Gastroesophageal sphincter (tissue), 4 donors: ENCODE data around the gene SLC41A2. TPM values are rescaled to one million over a fixed set of nuclear protein-coding genes. Genes with fewer than 3 reads are reported as not detected.

Experiments
- ATAC-seq: fragments of 150-250 bp; one replicate; pipeline ENCODE4 v1.9.1; 2016; ENCODE audit warnings: mild to moderate bottlenecking, moderate library complexity
- H3K27ac ChIP-seq, 4 donors: fragments of 200-600 bp; sonication (generic) in 3 of 4; 1 replicate in 3 of 4; 2 replicates in 1 of 4; pipeline ENCODE4 v1.5.1; 2016 to 2019
- H3K27me3 ChIP-seq: fragments of 200-600 bp; sonication (generic); one replicate; pipeline ENCODE4 v1.5.1; 2019
- H3K36me3 ChIP-seq, 2 donors: fragments of 200-600 bp; sonication (generic); one replicate each; pipeline ENCODE4 v1.5.1; 2019; ENCODE audit warnings: control low read depth in 1 of 2
- H3K4me1 ChIP-seq, 3 donors: fragments of 200-600 bp; sonication (generic); 1 replicate in 2 of 3; 2 replicates in 1 of 3; pipeline ENCODE4 v1.5.1; 2016 to 2019; ENCODE audit warnings: control low read depth in 2 of 3
- H3K4me3 ChIP-seq, 2 donors: fragments of 200-600 bp; sonication (generic); one replicate each; pipeline ENCODE4 v1.5.1; 2019; ENCODE audit warnings: mild to moderate bottlenecking in 1 of 2, moderate library complexity in 1 of 2
- H3K9me3 ChIP-seq, 3 donors: fragments of 200-600 bp; sonication (generic); one replicate each; pipeline ENCODE4 v1.5.1; 2017 to 2019; ENCODE audit warnings: control low read depth in 2 of 3
- CTCF ChIP-seq, 4 experiments: fragments of 200-600 bp in 2 of 4; fragments of 450-650 bp in 2 of 4; sonication (generic) in 1 of 4; IDR thresholded peaks; one replicate each; pipeline ENCODE4 v1.5.1; 2017 to 2019; ENCODE audit warnings: antibody characterized with exemption in 4 of 4, mild to moderate bottlenecking in 2 of 4, moderate library complexity in 2 of 4
- EP300 ChIP-seq: sonication (generic); formaldehyde crosslinking; IDR thresholded peaks from one replicate; pipeline ENCODE4 v1.6.1; 2017; ENCODE audit warnings: antibody characterized with exemption, mild to moderate bottlenecking
- POLR2A ChIP-seq, 2 donors: fragments of 450-650 bp; IDR thresholded peaks; one replicate each; pipeline ENCODE4 v1.6.1; 2017; ENCODE audit warnings: antibody characterized with exemption in 2 of 2, mild to moderate bottlenecking in 2 of 2, moderate library complexity in 1 of 2
- POLR2AphosphoS5 ChIP-seq: sonication (generic); formaldehyde crosslinking; IDR thresholded peaks from one replicate; pipeline ENCODE4 v1.6.1; 2017; ENCODE audit warnings: antibody characterized with exemption
- whole genome bisulfite sequencing, 2 donors: methylation state at CpG; one replicate each; pipeline ENCODE4 v1.1.5; 2018; ENCODE audit warnings: low coverage in 1 of 2; 5-methylcytosine and 5-hydroxymethylcytosine counted together
- total RNA-seq, 4 donors: library from RNA; depleted of rRNA; stranded (reverse); fragments of >200 nt; gene quantifications; one replicate each; pipeline ENCODE4 v1.1.0, GENCODE V29; 2016

SLC41A2 gene
- total RNA-seq, 4 donors from 2014 or later, result 24.1 to 95.4 (median 49.4) TPM

DNA sequence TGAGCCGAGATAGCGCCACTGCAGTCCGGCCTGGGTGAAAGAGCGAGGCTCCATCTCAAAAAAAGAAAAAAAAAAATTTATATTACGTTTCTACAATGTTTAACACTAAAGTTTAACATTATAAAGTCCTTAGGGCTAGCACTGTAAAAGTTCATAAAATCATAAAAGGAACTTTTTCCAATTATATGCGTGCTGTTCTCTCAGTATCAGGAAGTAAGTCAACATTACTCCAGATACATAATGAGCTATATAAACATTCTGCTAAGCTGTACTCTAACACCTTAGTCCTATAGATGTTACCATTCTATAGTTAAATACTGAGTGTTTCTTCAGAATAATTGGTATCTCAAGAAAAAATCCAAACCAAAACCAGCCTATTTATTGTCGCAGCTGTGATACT, 32.6 kb downstream of the SLC41A2 start:
- H3K9me3 ChIP-seq, result peaks cover 0 to 13% (median 0%) of the 10 kb centered on the region in 3 donors
- no peak overlapping the region for H3K4me3 ChIP-seq
- no peaks in the 10 kb centered on the region for H3K27me3 ChIP-seq
- no peaks in the 10 kb centered on the region for H3K36me3 ChIP-seq
- H3K27ac ChIP-seq, result no peak overlapping the region
- H3K4me1 ChIP-seq, result no peaks in the 10 kb centered on the region
- ATAC-seq, result no peak
- TF ChIP-seq CTCF (IDR thresholded peaks at IDR 0.05), result no peak
- no peak for TF ChIP-seq EP300
- TF ChIP-seq POLR2A (IDR thresholded peaks at IDR 0.05), result no peak
- TF ChIP-seq POLR2AphosphoS5, result no peak
- WGBS, 2 donors, result 94 to 95% methylated on average over 7 of the region's 7 CpGs

DNA sequence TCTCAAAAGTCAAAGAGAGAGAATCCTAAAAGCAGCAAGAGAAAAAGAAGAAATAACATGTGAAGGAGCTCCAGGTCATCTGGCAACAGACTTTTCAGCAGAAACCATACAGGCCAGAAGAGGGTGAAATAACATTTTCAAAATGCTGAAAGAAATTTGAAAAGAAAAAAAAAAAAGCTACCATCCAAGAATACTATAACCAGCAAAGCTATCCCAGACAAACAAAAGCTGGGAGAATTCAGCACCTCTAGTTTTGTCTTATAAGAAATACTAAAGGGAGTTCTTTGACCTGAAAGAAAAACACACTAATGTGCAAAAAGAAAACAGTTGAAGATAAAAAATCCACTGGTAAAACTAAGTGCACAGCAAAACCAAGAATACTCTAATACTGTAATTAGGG, 36.8 kb downstream of the SLC41A2 start:
- H3K4me1 ChIP-seq, result no peaks in the 10 kb centered on the region
- TF ChIP-seq CTCF (IDR thresholded peaks at IDR 0.05), result no peak
- TF ChIP-seq EP300, result no peak
- no peak for TF ChIP-seq POLR2AphosphoS5
- no peak for TF ChIP-seq POLR2A (IDR thresholded peaks at IDR 0.05)
- H3K36me3 ChIP-seq, result no peaks in the 10 kb centered on the region
- no peak overlapping the region for H3K27ac ChIP-seq
- no peaks in the 10 kb centered on the region for H3K27me3 ChIP-seq
- H3K9me3 ChIP-seq, result peaks cover 0 to 13% (median 0%) of the 10 kb centered on the region in 3 donors
- H3K4me3 ChIP-seq, result no peak overlapping the region
- ATAC-seq, result no peak

DNA sequence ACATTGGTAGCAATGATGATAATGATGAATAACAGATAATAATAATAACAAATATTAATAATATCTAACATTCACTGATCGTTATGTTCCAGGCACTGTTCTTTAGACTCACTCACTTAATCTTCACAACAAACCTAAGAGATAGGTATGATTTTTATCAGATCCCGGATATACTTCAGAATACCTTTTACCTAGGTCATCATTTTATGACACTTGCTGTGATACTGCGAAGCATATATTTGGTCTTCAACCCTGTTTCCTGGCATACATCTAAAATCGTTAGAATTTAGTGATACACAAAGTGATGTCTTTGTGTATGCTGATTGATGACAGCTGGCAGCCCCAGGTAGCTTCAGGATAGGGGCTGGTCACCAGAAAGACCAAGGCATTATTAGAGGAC, 46.1 kb downstream of the SLC41A2 start:
- H3K9me3 ChIP-seq, result no peaks in the 10 kb centered on the region
- ATAC-seq, result no peak
- H3K4me3 ChIP-seq, result no peak overlapping the region
- TF ChIP-seq POLR2AphosphoS5 (no peak), CTCF (IDR thresholded peaks at IDR 0.05) (no peak), POLR2A (IDR thresholded peaks at IDR 0.05) (no peak), EP300 (no peak)
- no peaks in the 10 kb centered on the region for H3K27me3 ChIP-seq
- 79 to 87% methylated on average over 2 to 4 of the region's 4 CpGs for WGBS, 2 donors
- H3K27ac ChIP-seq, result no peak overlapping the region
- H3K4me1 ChIP-seq, result no peaks in the 10 kb centered on the region
- no peaks in the 10 kb centered on the region for H3K36me3 ChIP-seq

DNA sequence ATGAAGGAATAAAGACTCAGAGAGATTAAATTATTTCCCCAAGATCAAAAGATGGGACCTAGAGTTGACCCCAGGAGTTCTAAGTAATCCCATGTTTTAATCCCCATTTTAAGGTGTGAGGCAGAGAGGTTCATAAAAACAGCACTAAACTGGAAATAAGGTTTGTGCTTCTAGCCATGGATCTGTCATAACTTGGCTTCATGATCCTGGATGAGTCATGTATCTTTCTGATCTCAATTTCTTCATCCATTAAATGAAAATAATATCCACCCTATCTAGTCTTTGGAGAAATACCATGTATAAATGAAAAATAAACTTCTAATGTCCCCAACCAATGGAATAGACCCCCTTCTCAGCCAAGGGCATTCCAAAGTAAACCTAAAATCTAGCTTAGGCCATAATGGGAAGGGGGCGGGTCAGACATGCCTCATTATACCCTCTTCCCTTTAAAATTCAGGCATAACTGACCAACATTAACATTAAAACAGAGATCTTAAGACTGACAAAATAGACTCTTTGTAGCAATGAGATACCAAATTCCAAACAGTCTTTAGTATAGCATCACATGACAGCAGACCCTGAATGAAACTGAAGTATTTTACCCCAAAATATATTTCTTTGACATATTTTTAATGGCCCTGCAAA, 47.8 kb downstream of the SLC41A2 start:
- Histone ChIP-seq H3K27ac (peak overlapping the region in 2 of 4 donors; percentile 41 to 46), H3K4me1 (no peaks in the 10 kb centered on the region), H3K36me3 (no peaks in the 10 kb centered on the region), H3K27me3 (no peaks in the 10 kb centered on the region), H3K9me3 (no peaks in the 10 kb centered on the region), H3K4me3 (no peak overlapping the region)
- WGBS, 2 donors, result 83 to 89% methylated on average over 1 of the region's 1 CpG
- peak; percentile 82 for ATAC-seq
- TF ChIP-seq POLR2AphosphoS5 (no peak), POLR2A (IDR thresholded peaks at IDR 0.05) (no peak), CTCF (IDR thresholded peaks at IDR 0.05) (no peak), EP300 (no peak)

GRCh38 chr12:104909761-104910160, 48.3 kb downstream of the SLC41A2 start:
- H3K4me1 ChIP-seq, result no peaks in the 10 kb centered on the region
- H3K4me3 ChIP-seq, result no peak overlapping the region
- no peak for TF ChIP-seq POLR2A (IDR thresholded peaks at IDR 0.05)
- TF ChIP-seq POLR2AphosphoS5, result no peak
- TF ChIP-seq CTCF (IDR thresholded peaks at IDR 0.05), result no peak
- TF ChIP-seq EP300, result no peak
- no peaks in the 10 kb centered on the region for H3K9me3 ChIP-seq
- 69 to 90% methylated on average over 2 of the region's 2 CpGs for WGBS, 2 donors
- peak overlapping the region in 2 of 4 donors; percentile 41 to 46 for H3K27ac ChIP-seq
- no peaks in the 10 kb centered on the region for H3K36me3 ChIP-seq
- no peaks in the 10 kb centered on the region for H3K27me3 ChIP-seq
- ATAC-seq, result peak; percentile 88
